CD4-positive, alpha-beta memory T cell (primary cell): ENCODE measurements around the gene OR10A3. TPM values are rescaled to one million over a fixed set of nuclear protein-coding genes. Genes with fewer than 3 reads are reported as not detected.

Experiments
- CTCF ChIA-PET: fragments of 350-600 bp; sonication (Branson Sonifier 250); formaldehyde crosslinking; loops from one replicate; lab custom pipeline; 2021; ENCODE audit warnings: inconsistent platforms; ENCODE audit not compliant: partially characterized antibody; lab: Charles Lee
- POLR2A ChIA-PET: fragments of 350-600 bp; sonication (Branson Sonifier 250); formaldehyde crosslinking; loops from one replicate; lab custom pipeline; 2021; ENCODE audit not compliant: partially characterized antibody; lab: Charles Lee
- DNase-seq, 5 donors: peaks; one replicate each; pipeline versions ENCODE4 v3.0.0 to v3.0.0-alpha.2; 2020 to 2022; ENCODE audit warnings: mixed read lengths in 1 of 5
- H3K27ac ChIP-seq: one replicate; pipeline ENCODE4 v1.7.0; 2013; ENCODE audit warnings: low read depth, low read length
- H3K27me3 ChIP-seq: 2 replicates; pipeline ENCODE4 v1.7.0; 2013; ENCODE audit warnings: mild to moderate bottlenecking, low read length, moderate library complexity; ENCODE audit not compliant: insufficient read depth
- H3K36me3 ChIP-seq: 2 replicates; pipeline ENCODE4 v1.7.0; 2013; ENCODE audit warnings: mild to moderate bottlenecking, low read length, moderate library complexity; ENCODE audit not compliant: insufficient read depth
- H3K4me1 ChIP-seq: 2 replicates; pipeline ENCODE4 v1.7.0; 2013; ENCODE audit warnings: mild to moderate bottlenecking, low read length, moderate library complexity; ENCODE audit not compliant: insufficient read depth
- H3K4me3 ChIP-seq, 2 donors: one replicate each; pipeline ENCODE4 v1.7.0; 2013; ENCODE audit warnings: low read length in 2 of 2, mild to moderate bottlenecking in 1 of 2
- H3K9me3 ChIP-seq, 2 donors: one replicate each; pipeline ENCODE4 v1.7.0; 2013; ENCODE audit warnings: low read length in 2 of 2, control low read depth in 1 of 2; ENCODE audit not compliant: control insufficient read depth in 1 of 2
- H3K27ac Mint-ChIP-seq, 7 donors: one replicate each; pipeline ENCODE4 v1.8.0; 2020 to 2021; ENCODE audit warnings: mixed read lengths in 7 of 7, mild to moderate bottlenecking in 6 of 7, inconsistent platforms in 3 of 7, moderate library complexity in 3 of 7
- H3K27me3 Mint-ChIP-seq, 2 donors: one replicate each; pipeline ENCODE4 v1.8.0; 2020 to 2021; ENCODE audit warnings: mixed read lengths in 2 of 2
- H3K36me3 Mint-ChIP-seq, 2 donors: one replicate each; pipeline ENCODE4 v1.8.0; 2020 to 2021; ENCODE audit warnings: mixed read lengths in 2 of 2, inconsistent platforms in 1 of 2, mild to moderate bottlenecking in 1 of 2
- H3K4me1 Mint-ChIP-seq, 4 donors: one replicate each; pipeline ENCODE4 v1.8.0; 2020 to 2021; ENCODE audit warnings: mixed read lengths in 4 of 4, mild to moderate bottlenecking in 1 of 4
- H3K4me3 Mint-ChIP-seq, 8 donors: one replicate each; pipeline ENCODE4 v1.8.0; 2020 to 2021; ENCODE audit warnings: mixed read lengths in 8 of 8, mild to moderate bottlenecking in 7 of 8, moderate library complexity in 6 of 8, inconsistent platforms in 3 of 8
- H3K9me3 Mint-ChIP-seq, 8 donors: one replicate each; pipeline ENCODE4 v1.8.0; 2020 to 2021; ENCODE audit warnings: mixed read lengths in 8 of 8, mild to moderate bottlenecking in 5 of 8, inconsistent platforms in 3 of 8, moderate library complexity in 1 of 8
- intact Hi-C: fragments of 100-400 bp; cut with micrococcal nuclease; formaldehyde crosslinking; loops from one replicate; pipeline ENCODE4 v1.15.1; 2023
- polyA plus RNA-seq, 2 donors: library from polyadenylated mRNA; unstranded; fragments of 300-500 nt; fragmentation: Illumina TruSeq; gene quantifications; one replicate each; pipeline ENCODE4 v1.2.3, GENCODE V29; 2021
- total RNA-seq, 2 experiments: library from RNA; stranded (reverse); gene quantifications; one replicate each; pipeline ENCODE4 v1.2.3, GENCODE V29; 2021

Gene OR10A3
- total and polyA plus RNA-seq, 4 experiments from 2014 or later: not detected

DNA sequence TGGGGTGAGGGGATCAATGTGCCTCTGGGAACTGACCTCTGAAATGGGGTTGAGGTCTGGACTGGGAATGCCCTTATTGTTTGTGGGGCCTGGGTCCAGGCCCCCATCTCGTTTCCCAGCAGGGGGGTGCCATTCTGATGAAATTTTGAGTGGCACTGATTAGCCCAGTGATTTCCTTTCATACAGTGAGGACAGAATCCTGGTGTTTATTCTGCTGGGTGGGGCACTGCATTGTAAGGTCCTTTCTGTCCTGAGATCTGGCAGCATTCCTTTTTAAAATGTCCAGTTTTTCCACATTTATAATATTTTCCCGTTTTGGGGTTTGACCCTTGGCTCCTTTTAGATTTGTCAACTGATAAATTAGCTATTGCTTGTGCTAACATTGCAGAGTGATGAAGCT lies 37.6 kb downstream of the OR10A3 start:
- intact Hi-C loops: no loop called here
- DNase-seq: no peak
- no peaks in the 10 kb centered on the region for H3K9me3 ChIP-seq
- H3K4me3 ChIP-seq: no peak overlapping the region
- H3K27ac Mint-ChIP-seq: no peak overlapping the region
- no peak overlapping the region for H3K27ac ChIP-seq
- H3K4me1 Mint-ChIP-seq: no peaks in the 10 kb centered on the region
- ChIA-PET POLR2A (no interaction called here), CTCF (no interaction called here)
- H3K27me3 ChIP-seq: no peaks in the 10 kb centered on the region
- H3K4me1 ChIP-seq: no peaks in the 10 kb centered on the region
- peaks cover 0 to 9% (median 0%) of the 10 kb centered on the region in 8 donors for H3K9me3 Mint-ChIP-seq
- no peak overlapping the region for H3K4me3 Mint-ChIP-seq
- H3K27me3 Mint-ChIP-seq: peaks cover 10 to 29% of the 10 kb centered on the region in 2 donors
- H3K36me3 ChIP-seq: no peaks in the 10 kb centered on the region
- H3K36me3 Mint-ChIP-seq: no peaks in the 10 kb centered on the region

DNA sequence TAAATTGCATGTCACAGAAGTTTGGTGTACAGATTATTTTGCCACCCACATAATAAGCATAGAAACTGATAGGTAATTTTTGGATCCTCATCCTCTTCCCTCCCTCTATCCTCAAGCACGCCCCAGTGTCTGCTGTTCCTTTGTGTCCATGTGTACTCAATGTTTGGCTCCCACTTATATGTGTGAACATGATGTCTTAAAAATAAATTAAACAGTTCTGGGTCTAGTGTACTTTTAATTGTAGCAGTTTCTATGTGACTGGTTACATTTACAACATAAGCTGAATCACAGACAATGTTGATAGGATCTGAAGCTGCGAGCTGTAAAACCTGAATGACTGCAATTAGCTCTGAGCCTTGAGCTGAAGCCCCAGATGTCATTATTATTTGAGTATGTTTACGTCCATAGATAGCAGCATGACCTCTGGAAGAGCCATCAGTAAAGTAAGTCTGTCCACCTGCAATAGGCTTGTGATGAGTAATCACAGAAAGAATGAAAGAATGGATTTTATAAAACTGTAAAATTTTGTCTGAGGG lies 40.1 kb downstream of the OR10A3 start:
- ChIA-PET CTCF (interaction anchor here (1.2 to 1.5 kb wide), 2 partner anchors 9 to 85 kb away, joined by 3 to 4 read pairs; partner anchors contain the start of gene EIF3F), POLR2A (no interaction called here)
- Mint-ChIP-seq H3K27ac (no peak overlapping the region), H3K27me3 (peaks cover 10 to 21% of the 10 kb centered on the region in 2 donors), H3K4me1 (no peaks in the 10 kb centered on the region), H3K4me3 (no peak overlapping the region), H3K36me3 (no peaks in the 10 kb centered on the region), H3K9me3 (peaks cover 0 to 9% (median under 1%) of the 10 kb centered on the region in 8 donors)
- DNase-seq: no peak
- no peak overlapping the region for H3K27ac ChIP-seq
- H3K9me3 ChIP-seq: no peaks in the 10 kb centered on the region
- no peaks in the 10 kb centered on the region for H3K27me3 ChIP-seq
- no peaks in the 10 kb centered on the region for H3K36me3 ChIP-seq
- intact Hi-C loops: no loop called here
- H3K4me3 ChIP-seq: no peak overlapping the region
- no peaks in the 10 kb centered on the region for H3K4me1 ChIP-seq

DNA sequence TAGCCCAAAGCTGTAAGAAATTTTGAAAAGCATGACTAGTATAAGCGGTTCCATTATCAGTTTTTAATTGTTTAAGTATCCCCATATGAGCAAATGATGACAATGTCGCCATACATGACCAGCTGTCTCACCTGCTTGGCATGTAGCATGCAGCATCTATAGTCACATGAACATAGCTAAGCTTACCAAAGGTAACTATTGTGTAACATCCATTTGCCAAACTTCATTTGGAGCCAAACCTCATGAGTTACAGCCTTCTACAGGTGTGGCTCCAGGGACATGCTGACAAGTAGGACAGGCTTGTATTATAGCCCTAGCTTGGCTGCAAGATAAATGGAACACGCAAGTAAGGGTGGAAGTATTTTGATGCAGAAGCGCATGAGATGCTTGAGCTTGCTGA lies 40.8 kb downstream of the OR10A3 start:
- no peaks in the 10 kb centered on the region for H3K36me3 Mint-ChIP-seq
- no peak overlapping the region for H3K4me3 Mint-ChIP-seq
- no peak overlapping the region for H3K27ac Mint-ChIP-seq
- H3K9me3 Mint-ChIP-seq: peaks cover 0 to 9% (median under 1%) of the 10 kb centered on the region in 8 donors
- intact Hi-C loops: no loop called here
- POLR2A ChIA-PET: no interaction called here
- H3K4me1 Mint-ChIP-seq: no peaks in the 10 kb centered on the region
- no peaks in the 10 kb centered on the region for H3K4me1 ChIP-seq
- CTCF ChIA-PET: interaction anchor here (1.2 to 1.5 kb wide), 2 partner anchors 10 to 86 kb away, joined by 3 to 4 read pairs; partner anchors contain the start of gene EIF3F
- H3K27me3 Mint-ChIP-seq: peaks cover 9 to 17% of the 10 kb centered on the region in 2 donors
- H3K27ac ChIP-seq: no peak overlapping the region
- no peaks in the 10 kb centered on the region for H3K9me3 ChIP-seq
- no peaks in the 10 kb centered on the region for H3K36me3 ChIP-seq
- no peak for DNase-seq
- H3K4me3 ChIP-seq: no peak overlapping the region
- no peaks in the 10 kb centered on the region for H3K27me3 ChIP-seq

DNA sequence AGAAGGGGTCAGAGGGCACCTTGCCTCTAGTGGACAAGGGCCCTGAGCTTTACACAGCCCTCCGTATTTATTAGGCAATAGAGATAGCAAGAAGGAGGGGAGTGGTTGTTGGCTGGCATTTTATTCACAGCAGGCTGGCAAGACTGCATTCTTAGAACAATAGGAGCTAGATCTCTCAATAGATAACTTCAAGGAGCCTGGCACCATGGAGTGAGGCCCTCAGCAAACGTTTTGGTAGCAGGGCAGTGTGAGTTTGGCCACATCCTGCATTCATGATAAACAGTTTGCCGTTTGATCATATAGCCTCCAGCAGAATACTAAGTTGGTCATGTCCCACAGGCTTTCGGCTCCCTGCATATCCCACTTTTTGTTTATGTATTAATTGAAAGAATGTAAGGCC lies 42.1 kb downstream of the OR10A3 start:
- intact Hi-C loops: no loop called here
- CTCF ChIA-PET: interaction anchor here (1.3 kb wide), 1 partner anchor 87 kb away, joined by 4 read pairs; the partner anchor contains the start of gene EIF3F
- Mint-ChIP-seq H3K4me3 (no peak overlapping the region), H3K9me3 (peaks cover 0 to 9% (median under 1%) of the 10 kb centered on the region in 8 donors), H3K36me3 (no peaks in the 10 kb centered on the region), H3K27me3 (peaks cover 8 to 14% of the 10 kb centered on the region in 2 donors), H3K27ac (no peak overlapping the region), H3K4me1 (no peaks in the 10 kb centered on the region)
- DNase-seq: no peak
- H3K27me3 ChIP-seq: no peaks in the 10 kb centered on the region
- H3K36me3 ChIP-seq: no peaks in the 10 kb centered on the region
- H3K4me3 ChIP-seq: no peak overlapping the region
- no peak overlapping the region for H3K27ac ChIP-seq
- no peaks in the 10 kb centered on the region for H3K9me3 ChIP-seq
- H3K4me1 ChIP-seq: no peaks in the 10 kb centered on the region
- POLR2A ChIA-PET: no interaction called here

DNA sequence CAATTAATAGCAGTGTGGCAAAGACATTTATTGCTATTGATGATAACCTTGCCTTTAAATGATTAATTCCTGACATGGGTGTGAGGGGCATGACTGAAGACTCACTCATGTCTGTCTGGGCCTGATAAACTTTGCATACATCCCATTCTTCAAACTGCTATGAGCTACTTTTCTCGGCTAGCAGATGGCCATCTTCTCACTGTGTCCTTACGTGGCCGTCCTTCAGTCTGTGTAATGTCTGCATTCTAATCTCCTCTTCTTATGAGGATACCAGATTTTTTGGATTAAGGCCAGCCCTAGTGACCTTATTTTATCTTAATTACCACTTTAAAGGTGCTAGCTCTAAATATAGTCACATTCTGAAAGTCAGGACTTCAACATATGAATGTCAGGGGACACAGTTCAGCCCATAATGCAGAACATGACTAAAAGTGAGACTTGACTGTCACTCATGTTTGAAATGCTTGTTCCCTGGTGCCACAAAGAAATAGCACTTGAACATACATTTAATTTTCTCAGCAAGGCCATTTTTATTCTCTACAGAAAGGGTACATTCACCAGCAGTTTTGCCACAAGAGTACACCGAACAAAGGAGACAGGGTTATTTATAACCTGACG lies 42.7 kb downstream of the OR10A3 start:
- Mint-ChIP-seq H3K9me3 (peaks cover 0 to 9% (median under 1%) of the 10 kb centered on the region in 8 donors), H3K27me3 (peaks cover 6 to 12% of the 10 kb centered on the region in 2 donors), H3K36me3 (no peaks in the 10 kb centered on the region), H3K4me3 (no peak overlapping the region), H3K4me1 (no peaks in the 10 kb centered on the region), H3K27ac (no peak overlapping the region)
- CTCF ChIA-PET: interaction anchor here (0.7 to 1.3 kb wide), 2 partner anchors 10 to 88 kb away, joined by 3 to 4 read pairs; partner anchors contain the start of gene EIF3F
- no peaks in the 10 kb centered on the region for H3K9me3 ChIP-seq
- H3K4me3 ChIP-seq: no peak overlapping the region
- DNase-seq: no peak
- intact Hi-C loops: no loop called here
- H3K27me3 ChIP-seq: no peaks in the 10 kb centered on the region
- POLR2A ChIA-PET: no interaction called here
- no peaks in the 10 kb centered on the region for H3K36me3 ChIP-seq
- H3K4me1 ChIP-seq: no peaks in the 10 kb centered on the region
- no peak overlapping the region for H3K27ac ChIP-seq

DNA sequence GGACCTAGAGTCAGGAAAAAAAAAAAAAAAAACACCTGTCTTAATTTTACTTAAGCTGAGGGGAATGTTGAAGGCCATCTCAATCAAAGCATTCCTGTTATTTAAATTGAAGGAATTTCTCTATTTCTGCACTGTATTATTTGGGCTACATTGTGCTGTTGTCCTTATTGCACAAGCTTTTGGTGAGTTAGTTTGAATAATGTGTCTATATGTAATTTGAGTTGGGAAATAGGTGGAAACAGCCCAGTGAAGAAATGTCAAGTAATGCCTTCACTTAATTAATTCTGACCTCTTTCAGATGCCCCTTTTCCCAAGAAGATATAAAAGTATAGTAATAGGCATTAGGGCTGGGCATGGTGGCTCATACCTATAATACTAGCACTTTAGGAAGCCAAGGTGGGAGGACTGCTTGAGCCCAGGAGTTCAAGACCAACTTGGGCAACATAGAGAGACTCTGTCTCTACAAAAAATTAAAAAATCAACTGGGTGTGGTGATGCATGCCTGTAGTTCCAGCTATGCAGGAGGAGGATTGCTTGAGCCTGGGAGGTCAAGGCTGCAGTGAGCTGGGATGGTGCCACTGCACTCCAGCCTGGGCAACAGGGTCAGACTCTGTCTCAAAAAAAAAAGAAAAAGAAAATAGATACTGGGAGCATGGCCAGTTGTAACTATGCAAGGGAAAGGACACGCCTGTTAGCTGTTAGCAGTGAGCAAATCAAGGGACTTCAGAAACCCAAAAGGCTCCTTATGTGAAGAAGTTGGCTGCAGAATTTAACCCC lies 45.3 kb downstream of the OR10A3 start:
- no peaks in the 10 kb centered on the region for H3K27me3 ChIP-seq
- H3K27ac Mint-ChIP-seq: no peak overlapping the region
- H3K27me3 Mint-ChIP-seq: peaks cover 0 to 2% of the 10 kb centered on the region in 2 donors
- H3K4me3 Mint-ChIP-seq: no peak overlapping the region
- H3K27ac ChIP-seq: no peak overlapping the region
- no peak for DNase-seq
- H3K9me3 ChIP-seq: no peaks in the 10 kb centered on the region
- peaks cover 3% of the 10 kb centered on the region for H3K4me1 ChIP-seq
- H3K4me3 ChIP-seq: no peak overlapping the region
- H3K36me3 ChIP-seq: no peaks in the 10 kb centered on the region
- intact Hi-C loops: no loop called here
- H3K36me3 Mint-ChIP-seq: no peaks in the 10 kb centered on the region
- CTCF ChIA-PET: interaction anchor here (0.7 to 7.8 kb wide), 3 partner anchors 15 to 667 kb away, joined by 3 to 102 read pairs (median 3); partner anchors contain the start of gene EIF3F
- peaks cover 0 to 9% (median under 1%) of the 10 kb centered on the region in 8 donors for H3K9me3 Mint-ChIP-seq
- peaks cover 0 to 5% (median 3%) of the 10 kb centered on the region in 4 donors for H3K4me1 Mint-ChIP-seq
- POLR2A ChIA-PET: no interaction called here

DNA sequence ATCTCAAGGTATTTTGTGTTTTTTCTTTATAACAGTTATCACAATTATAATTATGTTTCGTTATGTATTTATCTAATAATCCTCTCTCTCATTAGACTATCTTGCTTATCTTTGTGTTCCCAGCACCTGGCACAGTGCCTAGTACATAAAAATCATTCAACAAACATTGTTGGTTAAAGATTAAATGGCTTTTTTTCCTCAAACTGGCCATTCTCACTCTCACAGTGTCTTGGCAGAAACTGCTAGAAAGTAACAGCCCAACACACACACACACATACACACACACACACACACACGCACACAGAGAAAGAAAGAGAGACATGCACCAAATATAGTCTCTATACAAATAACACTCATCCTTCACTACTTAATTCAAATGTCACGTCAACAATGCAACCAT lies 47.3 kb downstream of the OR10A3 start:
- Mint-ChIP-seq H3K27me3 (no peaks in the 10 kb centered on the region), H3K9me3 (peaks cover 0 to 2% (median 0%) of the 10 kb centered on the region in 8 donors), H3K27ac (no peak overlapping the region), H3K4me1 (peaks cover 0 to 5% (median 3%) of the 10 kb centered on the region in 4 donors), H3K36me3 (no peaks in the 10 kb centered on the region), H3K4me3 (no peak overlapping the region)
- Histone ChIP-seq H3K4me1 (peaks cover 3% of the 10 kb centered on the region), H3K9me3 (no peaks in the 10 kb centered on the region), H3K27me3 (no peaks in the 10 kb centered on the region), H3K27ac (no peak overlapping the region), H3K4me3 (no peak overlapping the region), H3K36me3 (no peaks in the 10 kb centered on the region)
- ChIA-PET CTCF (interaction anchor here (1.0 to 7.8 kb wide), 5 partner anchors 9 to 205 kb away, joined by 3 to 102 read pairs (median 4); partner anchors contain the start of gene EIF3F), POLR2A (no interaction called here)
- intact Hi-C loops: no loop called here
- no peak for DNase-seq
